K562 (cell line): Measurements from ENCODE around the gene TMEM61. TPM values are rescaled to one million over a fixed set of nuclear protein-coding genes. Genes with fewer than 3 reads are reported as not detected.
A peak's percentile ranks its signal among the peaks of the same experiment; 100 is the strongest.

Experiments used
- ATAC-seq: fragments of 200-7000 bp; cut with Tn5 transposase; 3 replicates; pipeline ENCODE4 v1.9.1; 2020; ENCODE audit warnings: moderate library complexity
- BruUV-seq: library from RNA; stranded (reverse); fragments of 400-500 nt; replicated peaks from 2 replicates; lab custom pipeline; 2021; lab: Mats Ljungman, UMichigan
- CTCF ChIA-PET: fragments of 300-600 bp; formaldehyde crosslinking; extraction: SDS; loops from one replicate; lab custom pipeline; 2021; ENCODE audit warnings: low intra/inter-chr PET ratio; lab: Yijun Ruan, JAX
- POLR2A ChIA-PET: fragments of 300-600, 350-650 bp; sonication (Branson Sonifier 250); formaldehyde crosslinking; extraction: SDS; loops from one replicate; lab custom pipeline; 2021; ENCODE audit warnings: antibody characterized with exemption, inconsistent platforms; lab: Yijun Ruan, JAX
- DNase-seq, 4 experiments: peaks; one replicate each; pipeline versions ENCODE4 v3.0.0 to v3.0.0-alpha.2; 2011 to 2018; ENCODE audit warnings: low spot score in 3 of 4, mixed read lengths in 3 of 4; ENCODE audit errors: extremely low read depth in 1 of 4
- FAIRE-seq: peaks from 2 replicates; lab custom pipeline; 2011; peaks lifted over from hg19 to GRCh38; lab: Jason Lieb, UNC
- H2AFZ ChIP-seq: 2 replicates; pipeline ENCODE4 v1.6.0; 2011; ENCODE audit warnings: low read depth, low read length, control low read depth, inconsistent platforms
- H3K27ac ChIP-seq: fragments of 200-600 bp; 3 replicates; pipeline ENCODE4 v1.8.0; 2011; ENCODE audit warnings: low read depth, mild to moderate bottlenecking, control low read depth, inconsistent platforms, low read length, moderate library complexity, mixed read lengths; ENCODE audit errors: extremely low read depth
- H3K27me3 ChIP-seq, 2 experiments: fragments of 300-600 bp in 1 of 2; 2 replicates in 1 of 2; 3 replicates in 1 of 2; pipeline versions ENCODE4 v1.6.0 to v1.8.0; 2011; ENCODE audit warnings: inconsistent platforms in 2 of 2, low read length in 2 of 2, mild to moderate bottlenecking in 1 of 2, mixed read lengths in 1 of 2, moderate library complexity in 1 of 2; ENCODE audit not compliant: control insufficient read depth in 2 of 2, insufficient read depth in 2 of 2
- H3K36me3 ChIP-seq: fragments of 300-600 bp; 3 replicates; pipeline ENCODE4 v1.8.0; 2011; ENCODE audit warnings: mild to moderate bottlenecking, low read length, inconsistent platforms; ENCODE audit not compliant: control insufficient read depth, insufficient read depth
- H3K4me1 ChIP-seq, 2 experiments: fragments of 200-600 bp in 1 of 2; replicated peaks in 1 of 2; 2 replicates in 1 of 2; 3 replicates in 1 of 2; pipeline versions ENCODE4 v1.5.1 to v1.8.0; 2011; ENCODE audit warnings: inconsistent platforms in 2 of 2, low read length in 2 of 2, mild to moderate bottlenecking in 1 of 2, mixed read lengths in 1 of 2, moderate library complexity in 1 of 2; ENCODE audit not compliant: control insufficient read depth in 2 of 2, insufficient read depth in 2 of 2
- H3K4me2 ChIP-seq: 2 replicates; pipeline ENCODE4 v1.6.1; 2011; ENCODE audit warnings: low read length, control low read depth, inconsistent platforms, mixed read lengths; ENCODE audit not compliant: insufficient read depth
- H3K4me3 ChIP-seq: fragments of 200-600 bp; sonication (generic), shearing (Covaris generic); 2 replicates; pipeline ENCODE4 v1.5.1; 2016; ENCODE audit warnings: control low read depth, inconsistent platforms
- H3K79me2 ChIP-seq: fragments of 200-600 bp; 3 replicates; pipeline ENCODE4 v1.8.0; 2011; ENCODE audit warnings: low read length, inconsistent platforms; ENCODE audit not compliant: control insufficient read depth, insufficient read depth
- H3K9ac ChIP-seq, 2 experiments: 2 replicates each; pipeline versions ENCODE4 v1.6.0 to v1.6.1; 2011; ENCODE audit warnings: low read depth in 2 of 2, low read length in 2 of 2, control low read depth in 1 of 2, inconsistent platforms in 1 of 2, mild to moderate bottlenecking in 1 of 2, mixed read lengths in 1 of 2; ENCODE audit not compliant: insufficient read depth in 1 of 2
- H3K9me1 ChIP-seq: one replicate; pipeline ENCODE4 v1.6.0; 2011; ENCODE audit warnings: inconsistent platforms, mild to moderate bottlenecking, low read length, moderate library complexity; ENCODE audit not compliant: control insufficient read depth, insufficient read depth
- H3K9me3 ChIP-seq: replicated peaks from 2 replicates; pipeline ENCODE4 v1.5.1; 2011; ENCODE audit warnings: low read depth, low read length, inconsistent platforms; ENCODE audit not compliant: control insufficient read depth, insufficient read depth
- H4K20me1 ChIP-seq: replicated peaks from 2 replicates; pipeline ENCODE4 v1.6.1; 2011; ENCODE audit warnings: low read length, inconsistent platforms, mixed read lengths; ENCODE audit not compliant: control insufficient read depth, insufficient read depth
- CREBBP ChIP-seq: IDR thresholded peaks from one replicate; pipeline ENCODE4 v1.6.1; 2012; ENCODE audit warnings: low read depth, mild to moderate bottlenecking, control low read depth, inconsistent platforms, low read length
- ELF1 ChIP-seq: fragments of 200-800 bp; sonication (Bioruptor generic); IDR thresholded peaks from 2 replicates; pipeline ENCODE4 v1.6.1; 2016; ENCODE audit warnings: missing genetic modification characterization, missing compliant biosample characterization
- SMC3 ChIP-seq: conservative IDR thresholded peaks from 2 replicates; pipeline ENCODE4 v1.6.1; 2011; ENCODE audit warnings: low read depth, low read length, improper control_type of control experiment; ENCODE audit not compliant: insufficient read depth
- TEAD4 ChIP-seq, 2 experiments: sonication (generic) in 1 of 2; formaldehyde crosslinking in 1 of 2; IDR thresholded peaks; 2 replicates each; pipeline versions ENCODE4 v1.6.1 to v1.8.0; 2012 to 2022; ENCODE audit warnings: borderline replicate concordance in 1 of 2, inconsistent platforms in 1 of 2, low read length in 1 of 2, mild to moderate bottlenecking in 1 of 2, missing genetic modification reagents in 1 of 2
- ZNF124 ChIP-seq: sonication (generic); formaldehyde crosslinking; IDR thresholded peaks from 2 replicates; pipeline ENCODE4 v1.8.1; 2022; ENCODE audit warnings: missing genetic modification reagents
- ZNF740 ChIP-seq, 3 experiments: fragments of 200-800 bp in 1 of 3; sonication (Bioruptor generic) in 1 of 3; sonication (generic) in 1 of 3; formaldehyde crosslinking in 1 of 3; IDR thresholded peaks; 2 replicates each; pipeline versions ENCODE4 v1.6.1 to v1.8.0; 2016 to 2022; ENCODE audit warnings: mild to moderate bottlenecking in 2 of 3, missing compliant biosample characterization in 2 of 3, missing genetic modification characterization in 2 of 3, missing genetic modification reagents in 1 of 3
- WGBS: fragments of 100-300 bp; shearing (Covaris generic); methylation state at CpG from one replicate; pipeline ENCODE4 v1.1.6; 2016; ENCODE audit warnings: low coverage, mixed read lengths; ENCODE audit not compliant: insufficient coverage; ENCODE audit errors: missing lambda C conversion rate; 5-methylcytosine and 5-hydroxymethylcytosine counted together
- in situ Hi-C: fragments of 300-500 bp; cut with MboI; formaldehyde crosslinking; loops from 4 replicates; pipeline ENCODE4 v1.15.0; 2018; ENCODE audit warnings: inconsistent platforms, mixed read lengths
- intact Hi-C: fragments of 100-400 bp; cut with micrococcal nuclease; formaldehyde crosslinking; loops from 2 replicates; pipeline ENCODE4 v1.14.2; 2022
- polyA plus RNA-seq, 8 experiments: library from polyadenylated mRNA; depleted of rRNA in 4 of 8; stranded (reverse) in 5 of 8; unstranded in 3 of 8; fragments of >200 nt; fragmentation: Nextera tagmentation in 2 of 8; fragmentation: Illumina TruSeq in 1 of 8; extraction: Ambion mirVana in 2 of 8; extraction: Trizol in 1 of 8; gene quantifications; 2 replicates each; pipeline versions ENCODE4 v1.2.1 to v1.2.3, GENCODE V29; 2011 to 2014; ENCODE audit warnings: inconsistent platforms in 1 of 8, missing spikeins in 1 of 8
- total RNA-seq, 7 experiments: library from RNA; depleted of rRNA in 6 of 7; stranded (reverse); fragments of >200 nt in 6 of 7; fragmentation: Illumina TruSeq in 2 of 7; extraction: Trizol in 2 of 7; gene quantifications; 2 replicates each; pipeline versions ENCODE4 v1.2.1 to v1.2.3, GENCODE V29; 2011 to 2021; ENCODE audit warnings: low replicate concordance in 1 of 7

Gene TMEM61
- total and polyA plus RNA-seq, 9 of the 15 experiments (the other 6 are each of a cell fraction or from before 2014, with no cell fraction given) = not detected

- ATAC-seq = no peak
Observed at GRCh38 chr1:54949053-54949452, 31.4 kb upstream of the TMEM61 start.

GRCh38 chr1:54950006-54950368 is 30.4 kb upstream of the TMEM61 start:
- in situ Hi-C loops (loop anchor here (5.0 kb wide), 1 partner anchor 42 kb away; no protein-coding TSS in a partner anchor), intact Hi-C loops (loop anchor here (1.0 to 10.0 kb wide), 4 partner anchors 46 to 385 kb away; no protein-coding TSS in a partner anchor)
- no peaks in the 10 kb centered on the region for H3K9me1 ChIP-seq
- no peak for DNase-seq
- H4K20me1 ChIP-seq = no peaks in the 10 kb centered on the region
- no peak for FAIRE-seq
- ChIA-PET POLR2A (interaction anchor here (0.9 to 1.3 kb wide), 5 partner anchors 10 to 95 kb away, joined by 3 to 4 read pairs (median 3); no protein-coding TSS in a partner anchor), CTCF (interaction anchor here (0.7 to 1.7 kb wide), 4 partner anchors 46 to 328 kb away, joined by 4 to 25 read pairs (median 6); no protein-coding TSS in a partner anchor)
- ATAC-seq = no peak
- peak overlapping the region; percentile 98 for H2AFZ ChIP-seq
- BruUV-seq = no TSS peak
- H3K27ac ChIP-seq = no peak overlapping the region
- peaks cover 4 to 7% of the 10 kb centered on the region in 2 experiments; a peak in 4 of 5 replicates for H3K4me1 ChIP-seq
- no peaks in the 10 kb centered on the region for H3K79me2 ChIP-seq
- peak overlapping the region in 1 of 2 experiments; percentile 80; a peak in 1 of 4 replicates for H3K9ac ChIP-seq
- no peak overlapping the region for H3K4me3 ChIP-seq
- peaks cover 0 to 18% of the 10 kb centered on the region in 2 experiments; a peak in 4 of 5 replicates for H3K27me3 ChIP-seq
- peak overlapping the region; percentile 59; the same call in 1 of the 2 replicates for H3K4me2 ChIP-seq
- TF ChIP-seq ZNF740 (CRISPR knock-in tag; IDR thresholded peaks at IDR 0.05) (0 out of 2 replicates have a peak, but pooled peaks have one; percentile 43), ZNF740 (tag; IDR thresholded peaks at IDR 0.05) (no peak), ZNF124 (CRISPR knock-in tag) (no peak), SMC3 (no peak)
- WGBS = 30% methylated on average over 5 of the region's 6 CpGs
- no peaks in the 10 kb centered on the region for H3K36me3 ChIP-seq
- no peaks in the 10 kb centered on the region; the same call in 1 of the 2 replicates for H3K9me3 ChIP-seq

More at GRCh38 chr1:54949053-54949452, 31.4 kb upstream of the TMEM61 start:
- no peak for TF ChIP-seq ELF1
- TF ChIP-seq CREBBP = no peak
- TF ChIP-seq TEAD4 (IDR thresholded peaks at IDR 0.05; ENCODE audit: low read length) = no peak
- TF ChIP-seq TEAD4 (CRISPR knock-in tag; IDR thresholded peaks at IDR 0.05; ENCODE audit: borderline replicate concordance) = no peak
- no peak for FAIRE-seq
- Histone ChIP-seq H2AFZ (no peak overlapping the region), H4K20me1 (no peaks in the 10 kb centered on the region), H3K27ac (no peak overlapping the region), H3K4me3 (no peak overlapping the region), H3K4me1 (peaks cover 4 to 7% of the 10 kb centered on the region in 2 experiments; a peak in 4 of 5 replicates), H3K27me3 (peaks cover 0 to 18% of the 10 kb centered on the region in 2 experiments; a peak in 3 of 5 replicates), H3K36me3 (no peaks in the 10 kb centered on the region), H3K9me1 (no peaks in the 10 kb centered on the region), H3K4me2 (no peak overlapping the region), H3K9ac (no peak overlapping the region), H3K9me3 (no peaks in the 10 kb centered on the region; the same call in 1 of the 2 replicates), H3K79me2 (no peaks in the 10 kb centered on the region)
- intact Hi-C loops (no loop called here), in situ Hi-C loops (no loop called here)
- DNase-seq = no peak
- ChIA-PET CTCF (interaction anchor here (0.6 kb wide), 1 partner anchor 281 kb away, joined by 3 read pairs; no protein-coding TSS in a partner anchor), POLR2A (interaction anchor here (1.2 kb wide), 1 partner anchor 40 kb away, joined by 3 read pairs; no protein-coding TSS in a partner anchor)
- BruUV-seq = no TSS peak
- 58% methylated on average over 4 of the region's 4 CpGs for WGBS
